ENCODE results near the gene DHRS1. TPM values are rescaled to one million over a fixed set of nuclear protein-coding genes. Genes with fewer than 3 reads are reported as not detected.
A peak's percentile ranks its signal among the peaks of the same experiment; 100 is the strongest.

Gene DHRS1
- polyA plus RNA-seq, 3 donors = 11.3 to 26.4 (median 14.8) TPM

DNA sequence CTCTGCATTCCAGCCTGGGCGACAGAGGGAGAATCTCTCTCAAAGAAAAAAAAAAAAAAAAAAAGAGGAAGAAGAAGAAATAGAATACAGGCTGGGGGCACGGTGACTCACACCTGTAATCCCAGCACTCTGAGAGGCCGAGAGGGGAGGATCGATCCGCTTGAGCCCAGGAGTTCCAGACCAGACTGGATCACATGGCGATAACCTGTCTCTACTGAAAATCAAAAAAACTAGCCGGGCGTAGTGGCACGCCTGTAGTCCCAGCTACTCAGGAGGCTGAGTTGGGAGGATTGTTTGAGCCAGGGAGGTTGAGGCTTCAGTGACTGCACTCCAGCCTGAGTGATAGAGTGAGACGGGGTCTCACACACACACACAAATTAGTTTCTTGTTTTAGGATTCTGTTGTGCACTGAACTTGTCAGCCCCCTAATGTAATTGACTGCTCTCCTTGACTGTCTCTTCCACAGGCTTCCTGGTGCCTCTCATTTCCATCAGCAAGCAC is 56.2 kb downstream of the DHRS1 start:
- WGBS, 3 donors = 46 to 53% (median 49%) methylated on average over 9 to 10 of the region's 10 CpGs
- H3K27ac ChIP-seq (ENCODE audit: low read depth, low read length) = peak overlapping the region; percentile 89

DNA sequence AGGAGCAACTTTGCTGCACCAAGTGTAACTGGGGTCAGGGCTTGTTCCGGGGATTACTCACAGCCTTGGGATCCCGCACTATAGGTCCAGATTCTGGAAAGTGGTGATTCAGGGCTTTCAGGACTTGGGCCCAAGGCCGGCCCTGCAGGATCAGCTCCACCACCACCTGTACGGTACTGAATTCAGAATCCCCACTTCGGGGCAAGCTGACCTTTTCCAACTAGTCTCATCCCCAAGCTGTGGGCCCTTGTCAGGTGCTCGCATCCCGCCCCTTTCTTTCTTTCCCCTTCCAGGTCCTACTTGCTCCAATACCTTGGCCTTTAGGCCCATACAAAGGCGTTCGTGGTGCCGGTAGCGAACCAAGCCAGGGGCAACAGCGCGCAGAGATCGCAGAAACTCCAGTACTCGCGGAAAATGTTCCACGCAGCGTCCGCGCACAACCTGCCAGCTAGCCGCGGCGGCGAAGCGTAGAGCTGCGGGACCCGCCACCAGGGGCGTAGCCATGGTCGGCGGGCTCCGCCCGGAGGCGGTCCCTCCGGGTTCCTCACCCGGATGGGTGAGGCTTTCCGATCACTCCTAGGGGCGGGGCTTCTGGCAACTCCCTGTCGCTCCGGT is 57.6 kb downstream of the DHRS1 start:
- WGBS, 3 donors = 1 to 2% (median 2%) methylated on average over 39 of the region's 39 CpGs
- no peak overlapping the region for H3K27ac ChIP-seq (ENCODE audit: low read depth, low read length)

Other genes with a start within 250 kb of the DHRS1 start
- gene CARMIL3, start 247.8 kb downstream of the DHRS1 start, polyA plus RNA-seq = under 1 TPM; 0.10 to 0.56 (median 0.52) TPM
- gene CPNE6, start 228.2 kb downstream of the DHRS1 start, polyA plus RNA-seq = under 1 TPM in 1 of 3 donors, not detected in 2; 0.01 TPM
- 10 to 100 TPM; 22.0 to 75.5 (median 29.5) TPM for gene PCK2, start 205.5 kb downstream of the DHRS1 start, polyA plus RNA-seq
- gene DCAF11, start 185.0 kb downstream of the DHRS1 start, polyA plus RNA-seq = 10 to 100 TPM; 27.7 to 65.1 (median 35.6) TPM
- gene NRL, start 184.8 kb downstream of the DHRS1 start, polyA plus RNA-seq = 1 to 10 TPM; 1.5 to 1.7 (median 1.6) TPM
- gene FITM1, start 169.1 kb downstream of the DHRS1 start, polyA plus RNA-seq = 1 to 10 TPM in 1 of 3 donors, under 1 TPM in 1, not detected in 1; 0.61 to 4.6 TPM
- gene PSME1, start 163.6 kb downstream of the DHRS1 start, polyA plus RNA-seq = 100 to 1,000 TPM in 2 of 3 donors, 10 to 100 TPM in 1; 98.0 to 228 (median 151) TPM
- 10 to 100 TPM; 16.3 to 17.3 (median 17.2) TPM for gene EMC9, start 158.2 kb downstream of the DHRS1 start, polyA plus RNA-seq
- 100 to 1,000 TPM in 2 of 3 donors, 10 to 100 TPM in 1; 73.7 to 193 (median 107) TPM for gene PSME2, start 153.2 kb downstream of the DHRS1 start, polyA plus RNA-seq
- gene RNF31, start 152.3 kb downstream of the DHRS1 start, polyA plus RNA-seq = 10 to 100 TPM; 36.9 to 49.6 (median 39.3) TPM
- 10 to 100 TPM; 36.3 to 79.1 (median 42.5) TPM for gene IRF9, start 138.5 kb downstream of the DHRS1 start, polyA plus RNA-seq
- 10 to 100 TPM in 1 of 3 donors, 1 to 10 TPM in 2; 3.9 to 19.8 (median 9.4) TPM for gene REC8, start 127.7 kb downstream of the DHRS1 start, polyA plus RNA-seq
- 10 to 100 TPM; 11.7 to 36.1 (median 26.7) TPM for gene IPO4, start 111.0 kb downstream of the DHRS1 start, polyA plus RNA-seq
- gene TM9SF1, start 104.3 kb downstream of the DHRS1 start, polyA plus RNA-seq = 10 to 100 TPM; 13.6 to 44.0 (median 37.7) TPM
- under 1 TPM in 2 of 3 donors, not detected in 1; 0.05 to 0.06 TPM for gene TSSK4, start 94.1 kb downstream of the DHRS1 start, polyA plus RNA-seq
- gene CHMP4A, start 86.3 kb downstream of the DHRS1 start, polyA plus RNA-seq = 100 to 1,000 TPM in 1 of 3 donors, 10 to 100 TPM in 2; 59.6 to 108 (median 85.4) TPM
- gene MDP1, start 83.7 kb downstream of the DHRS1 start, polyA plus RNA-seq = 10 to 100 TPM; 17.7 to 47.6 (median 21.9) TPM
- gene NEDD8, start 67.4 kb downstream of the DHRS1 start, polyA plus RNA-seq = 100 to 1,000 TPM in 2 of 3 donors, 10 to 100 TPM in 1; 82.9 to 296 (median 245) TPM
- gene GMPR2, start 66.9 kb downstream of the DHRS1 start, polyA plus RNA-seq = 10 to 100 TPM; 37.3 to 52.7 (median 52.0) TPM
- 10 to 100 TPM; 35.3 to 58.9 (median 49.3) TPM for gene TINF2, start 57.2 kb downstream of the DHRS1 start, polyA plus RNA-seq
- 1 to 10 TPM; 2.5 to 4.6 (median 3.3) TPM for gene TGM1, start 36.6 kb downstream of the DHRS1 start, polyA plus RNA-seq
- 10 to 100 TPM; 20.7 to 27.0 (median 23.0) TPM for gene RABGGTA, start 28.2 kb downstream of the DHRS1 start, polyA plus RNA-seq
- gene NOP9, start 70 bp upstream of the DHRS1 start, polyA plus RNA-seq = 10 to 100 TPM in 2 of 3 donors, 1 to 10 TPM in 1; 6.8 to 11.6 (median 11.0) TPM
- gene CIDEB, start 8.2 kb upstream of the DHRS1 start, polyA plus RNA-seq = 10 to 100 TPM; 10.3 to 18.0 (median 10.6) TPM
- gene LTB4R2, start 10.4 kb upstream of the DHRS1 start, polyA plus RNA-seq = 1 to 10 TPM in 2 of 3 donors, under 1 TPM in 1; 0.79 to 5.9 (median 2.6) TPM
- 10 to 100 TPM in 1 of 3 donors, 1 to 10 TPM in 2; 5.1 to 13.3 (median 6.2) TPM for gene LTB4R, start 11.7 kb upstream of the DHRS1 start, polyA plus RNA-seq
- 100 to 1,000 TPM in 1 of 3 donors, 10 to 100 TPM in 1, 1 to 10 TPM in 1; 8.7 to 107 (median 56.4) TPM for gene ADCY4, start 35.3 kb upstream of the DHRS1 start, polyA plus RNA-seq
- gene RIPK3, start 40.2 kb upstream of the DHRS1 start, polyA plus RNA-seq = 10 to 100 TPM in 1 of 3 donors, 1 to 10 TPM in 2; 7.2 to 15.0 (median 8.4) TPM
- gene NFATC4, start 68.4 kb upstream of the DHRS1 start, polyA plus RNA-seq = 100 to 1,000 TPM in 1 of 3 donors, 10 to 100 TPM in 2; 12.2 to 166 (median 39.6) TPM
- 1 to 10 TPM; 2.7 to 7.6 (median 3.8) TPM for gene NYNRIN, start 99.2 kb upstream of the DHRS1 start, polyA plus RNA-seq
- 1 to 10 TPM in 2 of 3 donors, under 1 TPM in 1; 0.89 to 4.3 (median 3.0) TPM for gene CBLN3, start 129.9 kb upstream of the DHRS1 start, polyA plus RNA-seq
- gene KHNYN, start 130.2 kb upstream of the DHRS1 start, polyA plus RNA-seq = 10 to 100 TPM; 17.9 to 29.2 (median 24.5) TPM
- gene SDR39U1, start 143.0 kb upstream of the DHRS1 start, polyA plus RNA-seq = 10 to 100 TPM; 41.0 to 59.4 (median 48.7) TPM
- gene CMA1, start 208.5 kb upstream of the DHRS1 start, polyA plus RNA-seq = 1 to 10 TPM in 1 of 3 donors, under 1 TPM in 2; 0.13 to 2.1 (median 0.90) TPM

Data from adipose tissue (tissue), 3 donors.